Stomach smooth muscle (tissue), 2 donors: ENCODE data around the gene FAM83D.

Experiments
- H3K27ac ChIP-seq: one replicate; pipeline ENCODE4 v1.7.0; 2013; ENCODE audit warnings: mild to moderate bottlenecking, low read length, inconsistent platforms
- H3K27me3 ChIP-seq, 2 donors: one replicate each; pipeline ENCODE4 v1.7.0; 2013; ENCODE audit warnings: low read length in 2 of 2; ENCODE audit not compliant: insufficient read depth in 2 of 2, control insufficient read depth in 1 of 2
- H3K36me3 ChIP-seq, 2 donors: one replicate each; pipeline ENCODE4 v1.7.0; 2013; ENCODE audit warnings: low read length in 2 of 2; ENCODE audit not compliant: control insufficient read depth in 2 of 2, insufficient read depth in 2 of 2
- H3K4me1 ChIP-seq: one replicate; pipeline ENCODE4 v1.7.0; 2013; ENCODE audit warnings: low read length; ENCODE audit not compliant: control insufficient read depth, insufficient read depth
- H3K4me3 ChIP-seq, 2 donors: one replicate each; pipeline ENCODE4 v1.7.0; 2013; ENCODE audit warnings: low read length in 2 of 2
- H3K9ac ChIP-seq, 2 donors: one replicate each; pipeline ENCODE4 v1.7.0; 2013; ENCODE audit warnings: low read length in 2 of 2, mild to moderate bottlenecking in 1 of 2
- H3K9me3 ChIP-seq, 2 donors: one replicate each; pipeline ENCODE4 v1.7.0; 2013; ENCODE audit warnings: low read length in 2 of 2; ENCODE audit not compliant: control insufficient read depth in 2 of 2
- donor health status: healthy.
- donor health status: Pancreatic carcinoma.

The FAM83D gene

GRCh38 chr20:38920411-38920810, 5.8 kb upstream of the FAM83D start:
- Histone ChIP-seq H3K27ac (no peak overlapping the region), H3K4me1 (no peaks in the 10 kb centered on the region), H3K27me3 (peaks cover 0 to 2% of the 10 kb centered on the region in 2 donors), H3K9me3 (no peaks in the 10 kb centered on the region), H3K9ac (no peak overlapping the region), H3K4me3 (no peak overlapping the region), H3K36me3 (no peaks in the 10 kb centered on the region)

GRCh38 chr20:38920851-38921250, 5.4 kb upstream of the FAM83D start:
- no peaks in the 10 kb centered on the region for H3K36me3 ChIP-seq
- no peak overlapping the region for H3K4me3 ChIP-seq
- H3K27me3 ChIP-seq = peaks cover 0 to 2% of the 10 kb centered on the region in 2 donors
- H3K4me1 ChIP-seq = peaks cover 2% of the 10 kb centered on the region
- H3K27ac ChIP-seq = no peak overlapping the region
- no peak overlapping the region for H3K9ac ChIP-seq
- H3K9me3 ChIP-seq = no peaks in the 10 kb centered on the region

- Histone ChIP-seq H3K9me3 (no peaks in the 10 kb centered on the region), H3K27me3 (peaks cover 0 to 2% of the 10 kb centered on the region in 2 donors), H3K4me3 (no peak overlapping the region), H3K4me1 (peaks cover 23% of the 10 kb centered on the region), H3K27ac (no peak overlapping the region), H3K36me3 (no peaks in the 10 kb centered on the region), H3K9ac (no peak overlapping the region)
These were observed 1.5 kb upstream of the FAM83D start for GRCh38 chr20:38924718-38925117.

DNA sequence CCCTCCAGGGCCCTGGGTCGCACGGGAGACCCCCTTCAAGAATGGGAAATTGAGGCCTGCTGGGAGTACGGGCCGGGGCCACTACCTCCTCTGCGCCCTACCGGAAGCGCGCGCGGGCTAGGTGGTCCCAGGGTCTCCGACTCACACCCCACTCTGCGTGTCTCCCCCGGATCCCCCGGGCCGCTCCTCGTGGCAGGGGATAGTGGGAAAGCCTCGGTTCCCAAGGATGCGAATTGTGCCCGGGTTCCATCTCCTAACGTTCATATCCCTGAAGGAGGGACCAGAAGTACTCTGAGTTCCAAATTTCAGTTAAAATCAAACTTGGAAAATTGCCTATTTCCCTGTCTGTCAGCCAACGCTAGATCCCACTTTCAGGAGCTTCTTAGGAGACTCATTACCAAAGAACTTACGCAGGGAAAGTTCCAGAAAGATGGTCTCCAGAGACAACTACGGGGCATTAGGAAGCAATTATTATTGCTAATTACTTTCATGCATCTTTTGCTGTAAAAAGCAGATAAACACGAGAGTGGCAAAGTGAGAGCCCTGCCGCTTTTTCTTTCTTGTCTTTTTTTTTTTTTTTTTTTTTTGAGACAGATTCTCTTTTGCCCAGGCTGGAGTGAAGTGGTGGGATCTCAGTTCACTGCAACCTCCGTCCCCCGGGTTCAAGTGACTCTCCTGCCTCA, 858 bp downstream of the FAM83D start:
- H3K9me3 ChIP-seq = no peaks in the 10 kb centered on the region
- peak overlapping the region; percentile 76 for H3K27ac ChIP-seq
- peak overlapping the region; percentile 81 to 89 for H3K9ac ChIP-seq
- H3K36me3 ChIP-seq = peaks cover 0 to 4% of the 10 kb centered on the region in 2 donors
- H3K4me3 ChIP-seq = peak overlapping the region; percentile 75 to 90
- peaks cover 43% of the 10 kb centered on the region for H3K4me1 ChIP-seq
- peaks cover 0 to 2% of the 10 kb centered on the region in 2 donors for H3K27me3 ChIP-seq

DNA sequence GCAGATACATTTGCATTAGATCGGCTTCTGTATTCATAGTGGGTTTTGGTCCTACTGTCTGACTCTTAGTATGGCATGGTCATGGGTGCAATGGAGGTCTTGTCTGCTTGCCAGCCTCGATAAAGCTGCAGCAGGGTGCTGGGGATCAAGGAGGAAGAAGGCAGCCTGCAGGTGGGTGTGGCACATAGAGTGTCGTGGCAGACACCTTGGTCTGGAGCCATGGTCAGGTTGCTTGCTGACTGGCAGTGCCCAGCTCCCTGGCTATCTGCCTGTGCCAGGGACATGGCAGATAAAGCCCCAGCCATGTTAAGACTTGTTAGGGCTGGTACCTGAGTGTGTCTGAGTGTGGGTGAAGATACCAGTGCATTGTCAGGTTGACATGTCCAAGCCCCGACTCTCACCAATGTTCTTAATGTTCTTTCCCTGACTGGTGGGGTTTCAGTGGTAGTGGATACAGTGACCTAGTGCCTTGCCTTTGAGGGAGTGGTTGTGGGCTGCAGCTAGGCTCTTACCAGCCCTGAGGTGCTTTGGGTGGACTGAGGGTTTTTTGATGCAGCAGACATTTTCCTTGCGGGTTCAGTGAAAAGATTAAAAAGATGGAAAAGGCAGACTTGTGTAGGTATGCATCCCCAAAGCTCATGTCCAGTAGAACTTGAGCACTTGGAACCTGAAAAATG, 1.8 kb downstream of the FAM83D start:
- H3K9ac ChIP-seq = peak overlapping the region; percentile 83 to 89
- peak overlapping the region; percentile 67 to 90 for H3K4me3 ChIP-seq

GRCh38 chr20:38930242-38930569, 4.0 kb downstream of the FAM83D start:
- Histone ChIP-seq H3K27me3 (peaks cover 0 to 2% of the 10 kb centered on the region in 2 donors), H3K27ac (peak overlapping the region; percentile 76), H3K9ac (peak overlapping the region in 1 of 2 donors; percentile 71), H3K4me3 (peak overlapping the region; percentile 62 to 90), H3K4me1 (peaks cover 59% of the 10 kb centered on the region), H3K9me3 (no peaks in the 10 kb centered on the region), H3K36me3 (peaks cover 0 to 4% of the 10 kb centered on the region in 2 donors)

More for the DNA sequence above, 1.8 kb downstream of the FAM83D start:
- Histone ChIP-seq H3K27ac (peak overlapping the region; percentile 76), H3K27me3 (peaks cover 0 to 2% of the 10 kb centered on the region in 2 donors), H3K4me1 (peaks cover 53% of the 10 kb centered on the region), H3K9me3 (no peaks in the 10 kb centered on the region), H3K36me3 (peaks cover 0 to 4% of the 10 kb centered on the region in 2 donors)

DNA sequence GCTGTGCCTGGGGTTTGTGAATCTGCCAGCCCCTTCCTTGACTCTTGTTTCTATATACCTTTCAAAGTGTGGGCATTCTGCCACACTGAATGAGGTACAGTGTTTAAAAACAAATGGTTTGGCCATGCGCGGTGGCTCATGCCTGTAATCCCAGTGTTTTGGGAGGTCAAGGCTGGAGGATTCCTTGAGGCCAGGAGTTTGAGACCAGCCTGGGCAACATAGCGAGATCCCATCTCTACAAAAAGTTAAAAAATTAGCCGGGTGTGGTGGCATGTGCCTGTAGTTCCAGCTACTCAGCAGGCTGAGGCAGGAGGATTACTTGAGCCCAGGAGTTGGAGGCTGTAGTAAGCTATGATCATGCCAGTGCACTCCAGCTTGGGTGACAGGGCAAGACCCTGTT, 5.8 kb downstream of the FAM83D start:
- Histone ChIP-seq H3K36me3 (peaks cover 0 to 11% of the 10 kb centered on the region in 2 donors), H3K9me3 (no peaks in the 10 kb centered on the region), H3K4me1 (peaks cover 56% of the 10 kb centered on the region), H3K4me3 (peak overlapping the region; percentile 41 to 90), H3K27ac (peak overlapping the region; percentile 78), H3K27me3 (peaks cover 0 to 2% of the 10 kb centered on the region in 2 donors), H3K9ac (peak overlapping the region in 1 of 2 donors; percentile 46)

DNA sequence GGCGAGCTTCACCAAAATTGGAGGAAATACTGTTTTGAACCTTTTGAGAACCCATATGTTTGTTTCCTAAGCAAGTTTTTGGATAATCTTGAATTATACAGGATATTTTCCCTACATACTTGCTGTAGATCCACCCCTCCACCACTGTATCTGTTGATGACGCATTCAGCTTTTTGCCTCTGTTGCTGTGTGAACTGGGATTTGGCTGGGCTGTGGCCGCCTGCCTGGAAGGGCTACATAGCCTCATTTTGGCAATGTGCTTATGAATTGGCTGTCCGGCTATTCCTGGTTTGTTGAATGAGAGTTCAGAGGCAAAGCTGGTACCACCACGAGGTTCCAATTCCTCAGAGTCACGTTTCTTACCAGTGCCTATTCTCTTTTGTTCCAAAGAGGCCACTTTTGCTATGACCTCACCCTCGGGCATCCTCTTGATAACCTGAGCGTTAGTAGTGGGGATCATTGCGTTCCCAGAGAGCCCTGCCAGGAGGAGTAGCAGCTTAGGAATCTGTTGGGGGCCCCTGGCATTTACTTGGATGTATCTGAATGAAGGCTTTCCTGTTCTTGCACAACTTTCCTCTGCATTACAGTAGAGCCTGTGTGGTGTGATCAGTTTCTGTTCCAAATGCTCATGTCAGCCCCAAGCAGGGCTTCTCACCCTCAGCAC, 6.4 kb downstream of the FAM83D start:
- H3K27ac ChIP-seq = peak overlapping the region; percentile 78

DNA sequence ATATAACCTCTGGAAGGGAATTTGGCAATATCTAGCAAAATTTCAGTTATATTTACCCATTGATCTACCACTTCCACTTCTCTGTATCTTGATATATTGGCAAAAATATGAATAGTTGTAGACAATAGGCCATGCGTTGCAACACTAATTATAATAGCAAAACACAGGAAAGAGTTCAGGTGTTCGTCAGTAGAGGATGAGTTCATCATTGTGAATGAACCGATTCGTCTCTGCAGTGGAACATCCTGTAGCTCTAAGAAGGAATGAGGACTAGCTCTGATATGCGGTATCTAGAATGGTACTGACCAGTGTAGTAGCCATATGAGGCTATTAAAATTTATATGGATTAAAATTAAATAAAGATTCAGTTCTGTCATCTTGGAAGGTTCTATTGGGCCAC, 8.3 kb downstream of the FAM83D start:
- Histone ChIP-seq H3K27ac (no peak overlapping the region), H3K9me3 (no peaks in the 10 kb centered on the region), H3K4me3 (no peak overlapping the region), H3K27me3 (no peaks in the 10 kb centered on the region), H3K4me1 (peaks cover 53% of the 10 kb centered on the region), H3K36me3 (peaks cover 0 to 32% of the 10 kb centered on the region in 2 donors), H3K9ac (no peak overlapping the region)

More for the DNA sequence above, 6.4 kb downstream of the FAM83D start:
- Histone ChIP-seq H3K4me1 (peaks cover 55% of the 10 kb centered on the region), H3K36me3 (peaks cover 0 to 15% of the 10 kb centered on the region in 2 donors), H3K9ac (peak overlapping the region; percentile 42 to 46), H3K27me3 (peaks cover 0 to 2% of the 10 kb centered on the region in 2 donors), H3K4me3 (peak overlapping the region; percentile 11 to 54), H3K9me3 (no peaks in the 10 kb centered on the region)

- Histone ChIP-seq H3K4me1 (peaks cover 51% of the 10 kb centered on the region), H3K9ac (no peak overlapping the region), H3K9me3 (no peaks in the 10 kb centered on the region), H3K27me3 (no peaks in the 10 kb centered on the region), H3K4me3 (no peak overlapping the region), H3K27ac (peak overlapping the region; percentile 31), H3K36me3 (peaks cover 3 to 33% of the 10 kb centered on the region in 2 donors)
These were observed 9.1 kb downstream of the FAM83D start for GRCh38 chr20:38935285-38935684.
